Measurements from ENCODE around the gene CDH13.

DNA sequence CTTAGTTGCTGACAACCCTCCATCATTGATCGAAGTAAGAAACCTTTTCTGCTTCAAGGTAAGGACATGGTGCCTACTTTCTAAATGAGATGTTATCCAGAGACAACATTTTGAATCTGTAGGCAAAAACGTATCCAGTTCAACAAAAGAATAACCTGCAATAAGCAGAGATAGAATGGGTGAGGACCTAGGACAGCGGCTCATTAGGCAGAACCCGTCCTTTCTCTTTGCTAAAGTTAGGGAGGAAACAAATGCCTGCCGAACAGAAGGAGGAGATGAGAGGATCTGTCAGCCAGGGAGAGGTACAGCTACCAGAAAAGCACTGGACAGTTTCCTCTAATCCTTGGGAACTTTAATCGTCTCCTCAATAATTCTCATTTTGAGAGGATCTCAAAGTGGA lies 183.3 kb downstream of the CDH13 start:
- TF ChIP-seq GATA3 (IDR thresholded peaks at IDR 0.05; ENCODE audit: low read depth, low read length) (no peak), GATA2 (IDR thresholded peaks at IDR 0.05; ENCODE audit: low read depth, low read length) (no peak)

All from SH-SY5Y (cell line).